GM03348 (cell line): Measurements from ENCODE around the gene FBXL13.
"Not testable (repeated sequence)": the region's sequence is repeated elsewhere in the genome, so short reads cannot be mapped to it uniquely, and the experiment has no call there.

Source experiments
- DNase-seq: peaks from one replicate; pipeline ENCODE4 v3.0.0; 2012; ENCODE audit warnings: low spot score

FBXL13 gene

DNA sequence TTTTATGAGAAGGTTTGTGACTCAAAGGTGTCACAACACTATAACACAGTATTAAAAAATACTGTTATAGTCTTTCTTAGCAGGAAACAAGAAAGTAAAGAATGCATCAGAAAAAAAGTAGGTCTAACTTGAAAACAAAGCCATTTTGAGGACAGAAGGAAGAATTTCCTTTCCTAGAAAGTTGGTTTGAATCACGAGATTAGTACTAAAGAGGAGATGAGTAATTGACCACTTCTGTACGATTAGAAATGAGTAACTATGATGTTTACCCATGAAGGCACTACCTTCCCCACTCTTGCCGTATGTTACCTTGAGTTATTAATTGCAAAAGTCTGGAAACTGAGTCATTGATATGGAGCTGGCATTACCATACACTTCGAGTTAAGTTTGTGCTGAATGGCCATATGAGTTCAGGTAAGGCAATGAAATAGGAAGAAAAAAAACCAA, 260.5 kb downstream of the FBXL13 start:
- DNase-seq = peak; percentile 38

GRCh38 chr7:102813191-102814024, 261.2 kb downstream of the FBXL13 start:
- no peak for DNase-seq

DNA sequence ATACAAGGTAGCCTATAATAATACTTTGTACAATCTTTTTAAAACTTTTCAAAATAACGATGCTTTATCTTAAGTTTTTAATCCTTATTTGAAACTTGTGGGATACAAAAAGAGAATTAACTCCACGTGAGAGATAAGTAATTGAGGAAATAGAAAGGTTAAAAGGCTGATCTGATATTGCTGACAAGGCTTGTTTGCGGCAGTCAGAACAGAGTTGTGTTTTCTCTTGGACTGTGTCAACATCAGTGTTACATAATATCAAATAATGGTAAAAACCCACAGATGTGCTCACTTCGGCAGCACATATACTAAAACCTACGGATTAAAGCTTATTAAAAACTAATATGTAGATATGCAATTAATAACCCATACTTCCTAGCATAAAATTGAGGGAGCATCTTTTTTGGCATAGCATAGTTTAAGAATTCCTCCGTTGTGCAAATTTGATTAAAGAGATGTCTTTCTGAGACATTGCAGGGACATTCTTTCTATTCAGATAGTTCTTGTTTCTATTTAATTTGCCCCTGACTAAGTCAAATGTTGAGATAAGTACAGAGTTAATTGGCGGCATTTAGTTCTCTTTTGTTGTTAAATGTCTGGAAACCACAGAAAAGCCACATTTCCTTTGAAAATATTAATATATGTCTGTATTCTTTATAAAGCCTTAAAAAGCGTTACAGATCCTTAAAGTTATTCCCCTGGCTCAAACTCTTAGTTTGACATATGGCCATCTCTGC, 262.5 kb downstream of the FBXL13 start:
- DNase-seq = no peak

DNA sequence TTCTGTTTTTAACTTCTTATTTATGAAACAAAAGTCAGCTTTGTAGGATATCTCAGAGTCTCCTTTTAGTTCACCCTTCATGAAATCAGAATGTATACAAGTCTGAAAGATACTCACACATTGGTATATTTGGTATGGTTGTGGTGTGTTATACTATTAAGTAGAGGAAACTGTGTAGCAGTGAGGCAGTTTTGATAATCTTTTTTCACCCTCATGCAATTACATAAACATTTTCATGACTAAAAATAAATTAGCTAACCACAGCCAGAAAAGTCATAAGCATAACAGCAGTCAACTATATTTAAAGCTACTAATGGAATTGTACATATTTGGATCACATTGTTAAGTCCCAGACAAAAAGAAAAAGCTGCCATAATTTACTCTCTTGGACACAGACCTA, 263.7 kb downstream of the FBXL13 start:
- no peak for DNase-seq

DNA sequence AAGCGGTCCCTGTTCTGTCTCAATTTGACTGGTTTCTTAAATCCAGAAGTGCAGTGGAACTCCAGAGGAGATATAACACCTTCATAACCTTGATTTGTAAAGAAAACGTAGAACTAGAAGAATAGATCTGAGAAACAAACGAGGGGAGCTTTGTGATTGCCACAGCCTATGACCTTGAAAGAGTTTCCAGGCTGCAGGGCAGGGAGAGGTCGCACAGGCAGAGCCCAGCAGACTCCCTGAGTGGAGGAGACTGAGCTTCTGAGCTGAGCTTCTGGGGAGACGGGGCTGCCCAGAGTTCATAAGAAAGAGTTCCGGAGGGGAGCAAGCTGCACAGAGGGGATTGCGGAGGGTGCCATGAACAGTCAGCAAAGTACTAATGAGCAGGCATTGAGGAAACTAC, 268.0 kb downstream of the FBXL13 start:
- no peak for DNase-seq

GRCh38 chr7:102795987-102796595, 278.5 kb downstream of the FBXL13 start:
- not testable (repeated sequence) for DNase-seq

DNA sequence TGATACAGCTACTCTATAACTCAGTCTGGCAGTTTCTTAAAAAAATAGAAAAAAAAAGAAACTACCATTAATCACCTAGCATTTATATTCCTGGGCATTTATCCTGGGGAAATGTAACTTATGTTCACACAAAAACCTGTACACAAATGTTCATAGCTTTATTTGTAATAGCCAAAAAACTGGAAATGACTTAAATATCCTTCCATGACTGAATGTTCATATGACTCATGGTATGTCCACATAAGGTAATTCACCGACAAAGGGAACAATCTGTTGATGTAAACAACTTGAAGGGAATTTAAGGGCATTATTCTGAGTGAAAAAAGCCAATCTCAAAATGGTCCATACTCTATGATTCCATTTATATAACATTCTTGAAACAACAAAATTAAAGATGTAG, 280.0 kb downstream of the FBXL13 start:
- DNase-seq = not testable (repeated sequence)

DNA sequence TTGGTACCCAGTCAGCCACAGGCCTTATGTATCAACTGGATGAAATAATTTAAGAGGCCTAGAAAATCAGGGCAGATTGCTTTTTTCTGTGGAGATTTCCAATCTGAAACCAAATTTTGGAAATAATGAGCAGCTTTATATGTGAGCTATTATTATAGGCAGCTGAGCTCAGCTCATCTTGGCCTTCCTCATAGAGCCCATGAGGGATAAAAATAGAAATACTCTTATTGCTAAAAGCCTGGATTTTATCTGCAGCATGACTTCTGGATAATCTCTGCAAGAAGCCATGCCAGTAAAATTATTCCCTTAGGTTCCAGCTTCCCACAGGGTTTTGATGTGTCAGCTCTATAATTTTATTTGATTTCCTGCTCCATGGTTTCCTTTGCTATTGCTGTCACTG, 282.8 kb downstream of the FBXL13 start:
- not testable (repeated sequence) for DNase-seq

- not testable (repeated sequence) for DNase-seq
Observed at GRCh38 chr7:102791367-102791766, 283.2 kb downstream of the FBXL13 start.

DNA sequence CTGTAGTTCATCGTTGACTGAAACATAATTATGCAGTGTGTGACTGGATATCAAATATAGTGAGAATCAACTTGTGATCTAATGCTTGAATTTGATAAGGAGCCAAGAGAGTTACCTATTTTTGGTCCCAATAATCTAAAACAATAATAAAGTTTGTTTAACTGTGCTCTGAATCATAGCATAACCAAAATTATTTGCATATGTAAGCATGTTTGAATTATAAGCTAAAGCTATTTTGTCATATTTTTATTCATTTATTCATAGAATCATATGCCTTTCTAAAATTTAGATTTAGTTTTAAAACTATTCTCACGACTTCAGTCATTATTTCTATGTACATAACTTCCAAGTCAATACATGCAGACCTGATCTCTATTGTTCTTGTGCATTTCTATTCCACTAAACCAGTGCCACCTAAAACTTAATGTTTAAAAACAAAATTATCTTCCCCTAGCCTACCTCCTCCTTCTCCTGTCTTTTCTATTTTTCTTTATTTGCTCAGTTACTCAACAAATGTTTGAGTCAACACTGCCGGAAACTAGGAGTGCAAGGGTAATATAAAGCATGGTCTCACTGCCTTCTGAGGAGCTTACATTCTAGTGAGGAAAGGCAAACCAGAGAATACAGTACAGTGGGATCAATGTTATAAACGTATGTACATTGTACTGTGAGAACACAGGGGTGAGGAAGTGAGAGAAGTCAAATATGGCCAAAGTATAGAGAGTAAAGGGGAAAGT, 284.1 kb downstream of the FBXL13 start:
- DNase-seq = not testable (repeated sequence)

GRCh38 chr7:102788770-102789169, 285.8 kb downstream of the FBXL13 start:
- not testable (repeated sequence) for DNase-seq

DNA sequence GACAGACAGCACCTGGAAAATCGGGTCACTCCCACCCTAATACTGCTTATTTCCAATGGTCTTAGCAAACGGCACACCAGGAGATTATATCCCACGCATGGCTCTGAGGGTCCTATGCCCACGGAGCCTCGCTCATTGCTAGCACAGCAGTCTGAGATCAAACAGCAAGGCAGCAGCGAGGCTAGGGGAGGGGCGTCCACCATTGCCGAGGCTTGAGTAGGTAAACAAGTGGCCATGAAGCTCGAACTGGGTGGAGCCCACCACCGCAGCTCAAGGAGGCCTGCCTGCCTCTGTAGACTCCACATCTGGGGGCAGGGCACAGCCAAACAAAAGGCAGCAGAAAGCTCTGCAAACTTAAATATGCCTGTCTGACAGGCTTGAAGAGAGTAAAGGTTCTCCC, 293.7 kb downstream of the FBXL13 start:
- DNase-seq = not testable (repeated sequence)

- DNase-seq = not testable (repeated sequence)
Observed at GRCh38 chr7:102778663-102779062, 295.9 kb downstream of the FBXL13 start.

DNA sequence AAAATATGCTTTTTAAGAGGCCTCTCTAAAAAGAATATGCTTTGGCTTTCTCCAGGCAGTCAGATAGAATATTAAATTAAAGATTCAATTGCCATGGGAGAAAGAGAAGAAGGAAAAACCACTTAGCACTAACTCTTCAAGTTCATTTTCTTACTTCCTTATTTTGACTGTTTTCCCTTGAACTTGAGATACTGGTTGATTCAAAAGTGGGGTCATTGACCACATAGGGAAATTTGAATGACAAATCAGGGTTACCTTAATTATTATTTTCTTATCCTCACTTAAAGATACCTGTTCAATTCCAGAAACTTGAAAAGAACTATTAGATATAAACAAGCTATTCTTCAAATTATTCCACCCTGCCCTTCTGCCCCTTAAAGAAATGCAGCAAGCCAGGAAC, 298.4 kb downstream of the FBXL13 start:
- not testable (repeated sequence) for DNase-seq

- DNase-seq = not testable (repeated sequence)
Observed at GRCh38 chr7:102770467-102770866, 304.1 kb downstream of the FBXL13 start.

- DNase-seq = not testable (repeated sequence)
Observed at GRCh38 chr7:102769657-102770192, 304.9 kb downstream of the FBXL13 start.

GRCh38 chr7:102763295-102763905, 311.2 kb downstream of the FBXL13 start:
- DNase-seq = not testable (repeated sequence)
